Measurements from ENCODE around the gene SLC17A9.

The SLC17A9 gene

DNA sequence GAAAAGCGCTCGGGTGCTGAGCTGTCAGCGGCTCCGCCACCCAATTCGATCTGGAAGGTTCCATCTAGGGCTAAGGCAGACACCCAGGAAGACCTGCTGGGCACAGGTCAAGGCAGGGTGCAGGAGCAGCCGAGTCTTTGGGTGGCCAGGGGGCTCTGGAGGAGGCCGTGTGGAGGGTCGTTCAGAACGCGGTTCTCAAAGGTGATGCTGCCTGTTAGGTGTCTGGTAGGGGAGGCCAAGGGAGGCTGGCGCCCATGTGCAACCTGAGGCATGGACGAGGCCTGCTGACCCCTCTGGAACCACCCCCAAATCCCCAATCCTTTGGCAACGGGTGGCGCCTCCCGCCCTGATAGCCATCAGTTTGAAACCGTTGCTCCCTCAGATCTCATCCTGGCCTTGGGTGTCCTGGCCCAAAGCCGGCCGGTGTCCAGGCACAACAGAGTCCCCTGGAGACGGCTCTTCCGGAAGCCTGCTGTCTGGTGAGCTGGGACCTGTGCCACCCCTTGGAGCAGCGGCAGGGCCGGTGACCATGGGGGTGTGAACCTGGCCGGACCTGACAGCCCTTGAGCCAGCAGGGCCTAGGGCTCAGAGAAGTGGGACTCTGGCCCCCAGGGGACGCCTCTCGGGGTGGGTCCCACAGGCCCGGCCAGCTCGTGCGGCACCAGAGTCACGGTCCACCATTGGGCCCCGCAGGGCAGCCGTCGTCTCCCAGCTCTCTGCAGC lies 10.5 kb downstream of the SLC17A9 start:
- no peak overlapping the region for H3K4me3 ChIP-seq (ENCODE audit: low read depth, low read length)
- TF ChIP-seq, protein P1, sequence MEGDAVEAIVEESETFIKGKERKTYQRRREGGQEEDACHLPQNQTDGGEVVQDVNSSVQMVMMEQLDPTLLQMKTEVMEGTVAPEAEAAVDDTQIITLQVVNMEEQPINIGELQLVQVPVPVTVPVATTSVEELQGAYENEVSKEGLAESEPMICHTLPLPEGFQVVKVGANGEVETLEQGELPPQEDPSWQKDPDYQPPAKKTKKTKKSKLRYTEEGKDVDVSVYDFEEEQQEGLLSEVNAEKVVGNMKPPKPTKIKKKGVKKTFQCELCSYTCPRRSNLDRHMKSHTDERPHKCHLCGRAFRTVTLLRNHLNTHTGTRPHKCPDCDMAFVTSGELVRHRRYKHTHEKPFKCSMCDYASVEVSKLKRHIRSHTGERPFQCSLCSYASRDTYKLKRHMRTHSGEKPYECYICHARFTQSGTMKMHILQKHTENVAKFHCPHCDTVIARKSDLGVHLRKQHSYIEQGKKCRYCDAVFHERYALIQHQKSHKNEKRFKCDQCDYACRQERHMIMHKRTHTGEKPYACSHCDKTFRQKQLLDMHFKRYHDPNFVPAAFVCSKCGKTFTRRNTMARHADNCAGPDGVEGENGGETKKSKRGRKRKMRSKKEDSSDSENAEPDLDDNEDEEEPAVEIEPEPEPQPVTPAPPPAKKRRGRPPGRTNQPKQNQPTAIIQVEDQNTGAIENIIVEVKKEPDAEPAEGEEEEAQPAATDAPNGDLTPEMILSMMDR (IDR thresholded peaks at IDR 0.05; ENCODE audit: borderline replicate concordance, insufficient read depth, low read depth, low read length): no peak

DNA sequence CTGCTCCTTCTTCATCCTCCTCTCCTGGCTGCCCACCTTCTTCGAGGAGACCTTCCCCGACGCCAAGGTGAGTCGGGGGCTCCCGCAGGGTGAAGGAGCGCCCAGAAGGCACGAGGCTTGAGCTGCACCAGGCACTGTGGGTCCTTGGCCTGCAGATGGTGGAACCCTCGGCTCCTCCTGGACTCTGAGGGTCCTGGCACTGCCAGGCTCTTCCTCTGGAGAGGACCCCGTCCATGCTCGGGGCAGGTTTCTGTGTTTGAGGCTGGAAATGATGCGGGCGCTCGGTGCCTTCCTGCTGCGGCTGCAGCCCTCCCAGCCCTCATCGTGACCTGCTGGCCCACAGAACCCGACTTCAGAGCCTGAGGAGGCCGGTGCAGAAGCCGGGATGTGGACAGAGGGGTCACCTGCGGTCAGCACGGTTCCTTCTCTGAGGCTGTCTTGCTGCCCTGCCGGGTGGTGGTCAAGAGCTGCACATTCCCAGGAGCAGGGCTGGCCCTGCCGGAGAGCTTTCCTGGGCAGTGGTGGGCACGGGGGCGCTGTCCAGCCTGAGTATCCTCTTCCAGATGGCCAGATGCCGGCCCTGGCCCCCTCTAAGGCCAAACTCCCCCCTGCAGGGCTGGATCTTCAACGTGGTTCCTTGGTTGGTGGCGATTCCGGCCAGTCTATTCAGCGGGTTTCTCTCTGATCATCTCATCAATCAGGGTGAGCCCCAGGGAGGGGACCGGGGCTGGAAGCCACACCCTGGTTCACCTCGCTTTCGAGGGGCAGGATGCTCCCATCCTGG lies 11.3 kb downstream of the SLC17A9 start:
- H3K4me3 ChIP-seq (ENCODE audit: low read depth, low read length): no peak overlapping the region
- TF ChIP-seq, protein P1 (IDR thresholded peaks at IDR 0.05; ENCODE audit: borderline replicate concordance, insufficient read depth, low read depth, low read length): no peak

DNA sequence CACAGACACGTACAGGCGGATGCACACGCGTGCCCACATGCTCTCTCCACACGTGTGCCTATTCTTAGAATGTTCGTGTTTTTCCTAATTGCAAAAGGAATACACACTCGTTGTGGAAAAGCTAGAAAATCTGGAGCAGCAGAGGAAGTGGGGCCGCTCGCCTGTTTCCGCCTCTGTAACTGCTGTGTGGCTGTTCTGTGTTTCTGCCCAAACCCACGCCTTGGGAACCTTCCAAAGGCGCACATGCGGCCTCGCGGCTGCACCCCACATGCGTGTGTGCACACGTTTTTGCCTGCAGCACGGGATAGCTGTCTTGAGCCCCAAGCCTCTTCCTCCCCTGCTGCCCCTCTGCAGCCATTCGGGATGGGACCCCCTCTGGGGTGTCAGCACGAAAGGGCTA lies 12.2 kb downstream of the SLC17A9 start:
- TF ChIP-seq, protein P1 (IDR thresholded peaks at IDR 0.05; ENCODE audit: borderline replicate concordance, insufficient read depth, low read depth, low read length): no peak
- no peak overlapping the region for H3K4me3 ChIP-seq (ENCODE audit: low read depth, low read length)

DNA sequence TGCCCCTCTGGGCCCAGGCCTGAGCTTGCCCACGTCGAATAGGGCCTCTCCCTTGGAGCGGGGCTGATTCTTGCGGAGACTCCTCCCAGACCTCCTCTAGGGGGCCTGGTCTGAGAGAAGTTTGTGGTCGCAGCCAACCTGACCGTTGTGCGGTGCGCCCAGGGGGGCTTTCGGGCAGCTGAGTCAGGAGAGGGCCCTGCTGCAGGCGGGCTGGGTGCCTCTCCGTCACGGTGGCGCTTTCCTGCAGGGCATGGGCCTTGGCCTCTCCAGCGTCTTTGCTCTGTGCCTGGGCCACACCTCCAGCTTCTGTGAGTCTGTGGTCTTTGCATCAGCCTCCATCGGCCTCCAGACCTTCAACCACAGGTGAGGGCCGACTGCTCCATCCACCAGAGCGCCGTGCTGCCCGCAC lies 12.9 kb downstream of the SLC17A9 start:
- TF ChIP-seq, protein P1 (IDR thresholded peaks at IDR 0.05; ENCODE audit: borderline replicate concordance, insufficient read depth, low read depth, low read length): no peak
- no peak overlapping the region for H3K4me3 ChIP-seq (ENCODE audit: low read depth, low read length)

DNA sequence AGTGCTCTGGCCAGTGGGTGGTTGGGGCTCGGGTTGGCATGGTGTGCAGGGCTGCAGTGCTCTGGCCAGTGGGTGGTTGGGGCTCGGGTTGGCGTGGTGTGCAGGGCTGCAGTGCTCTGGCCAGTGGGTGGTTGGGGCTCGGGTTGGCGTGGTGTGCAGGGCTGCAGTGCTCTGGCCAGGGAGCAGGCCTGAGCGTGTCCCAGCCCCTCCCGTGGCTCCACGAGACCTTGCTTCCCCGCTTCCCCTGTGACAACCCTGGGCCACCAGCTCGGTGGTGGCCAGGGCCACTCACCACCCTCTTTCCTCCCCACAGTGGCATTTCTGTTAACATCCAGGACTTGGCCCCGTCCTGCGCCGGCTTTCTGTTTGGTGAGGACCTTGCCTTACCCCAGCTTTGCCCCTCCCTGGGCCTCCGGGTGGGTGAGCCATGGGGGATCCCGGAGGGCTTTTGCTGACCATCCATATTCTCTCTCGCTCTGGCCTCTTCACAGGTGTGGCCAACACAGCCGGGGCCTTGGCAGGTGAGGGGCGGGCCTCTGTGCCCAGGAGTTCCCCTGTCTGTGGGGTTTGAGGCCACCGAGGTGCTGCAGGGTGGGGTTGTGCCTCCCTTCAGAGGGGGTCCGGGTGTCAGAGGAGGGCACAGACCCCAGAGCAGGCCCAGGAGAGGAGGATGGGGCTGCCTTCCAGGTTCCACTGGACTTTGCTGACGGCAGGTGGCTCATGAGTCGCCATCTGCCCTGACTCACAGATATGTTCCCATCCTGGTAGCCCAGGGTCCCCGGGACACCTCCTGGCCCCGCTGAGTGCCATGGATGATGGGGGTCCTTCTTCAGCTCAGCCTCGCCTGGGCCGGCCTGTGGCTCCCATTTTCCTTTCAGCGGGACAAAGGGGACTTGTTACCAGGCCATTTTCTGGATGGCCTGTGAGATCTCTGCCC lies 14.0 kb downstream of the SLC17A9 start:
- TF ChIP-seq, protein P1 (IDR thresholded peaks at IDR 0.05; ENCODE audit: borderline replicate concordance, insufficient read depth, low read depth, low read length): no peak
- no peak overlapping the region for H3K4me3 ChIP-seq (ENCODE audit: low read depth, low read length)

DNA sequence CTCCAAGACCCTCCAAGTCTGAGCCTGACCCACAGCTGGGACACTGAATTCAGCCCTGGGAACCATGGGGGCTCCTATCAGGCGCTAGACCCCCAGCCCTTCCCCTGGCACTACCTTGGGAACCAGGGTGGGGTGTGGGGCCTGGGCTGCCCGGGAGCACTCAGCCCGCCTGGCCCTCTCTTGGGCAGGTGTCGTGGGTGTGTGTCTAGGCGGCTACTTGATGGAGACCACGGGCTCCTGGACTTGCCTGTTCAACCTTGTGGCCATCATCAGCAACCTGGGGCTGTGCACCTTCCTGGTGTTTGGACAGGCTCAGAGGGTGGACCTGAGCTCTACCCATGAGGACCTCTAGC lies 14.6 kb downstream of the SLC17A9 start:
- TF ChIP-seq, protein P1 (IDR thresholded peaks at IDR 0.05; ENCODE audit: borderline replicate concordance, insufficient read depth, low read depth, low read length): no peak
- H3K4me3 ChIP-seq (ENCODE audit: low read depth, low read length): no peak overlapping the region
